Stimulated activated CD8-positive, alpha-beta memory T cell treated with anti-CD3 and anti-CD28 coated beads, Interleukin-2, amount 100 ng/mL, for 1 hour (primary cell): ENCODE measurements around the gene RPL5.

Source experiments
- DNase-seq, 2 donors: peaks; one replicate each; pipeline ENCODE4 v3.0.0-alpha.2; 2020; ENCODE audit warnings: low read depth in 2 of 2

The RPL5 gene

GRCh38 chr1:92820024-92820423 lies 11.8 kb upstream of the RPL5 start:
- DNase-seq: no peak

- DNase-seq: no peak
Observed at GRCh38 chr1:92820551-92820950, 11.3 kb upstream of the RPL5 start.

GRCh38 chr1:92822879-92823278 lies 9.0 kb upstream of the RPL5 start:
- no peak for DNase-seq

- no peak for DNase-seq
Observed at GRCh38 chr1:92826792-92827191, 5.0 kb upstream of the RPL5 start.

DNA sequence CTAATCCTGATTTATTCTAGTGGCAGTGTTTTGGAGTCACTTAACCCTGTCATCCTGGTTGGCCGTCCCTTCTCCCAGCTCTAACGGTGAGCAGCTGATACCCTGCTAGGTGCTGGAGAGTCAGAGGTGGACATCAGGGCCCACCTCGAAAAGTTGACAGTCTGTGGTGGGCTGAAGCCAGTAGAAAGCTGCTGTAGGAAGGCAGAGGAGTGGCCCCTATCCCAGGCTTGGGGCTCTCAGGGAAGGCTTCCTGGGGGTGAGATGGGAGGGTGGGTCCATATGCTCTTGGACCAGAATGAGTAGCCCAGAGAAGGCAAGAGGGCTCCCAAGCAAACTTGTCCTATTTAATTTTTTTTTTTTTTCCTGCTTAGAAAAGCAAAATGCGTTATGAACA lies 475 bp upstream of the RPL5 start:
- no peak for DNase-seq

DNA sequence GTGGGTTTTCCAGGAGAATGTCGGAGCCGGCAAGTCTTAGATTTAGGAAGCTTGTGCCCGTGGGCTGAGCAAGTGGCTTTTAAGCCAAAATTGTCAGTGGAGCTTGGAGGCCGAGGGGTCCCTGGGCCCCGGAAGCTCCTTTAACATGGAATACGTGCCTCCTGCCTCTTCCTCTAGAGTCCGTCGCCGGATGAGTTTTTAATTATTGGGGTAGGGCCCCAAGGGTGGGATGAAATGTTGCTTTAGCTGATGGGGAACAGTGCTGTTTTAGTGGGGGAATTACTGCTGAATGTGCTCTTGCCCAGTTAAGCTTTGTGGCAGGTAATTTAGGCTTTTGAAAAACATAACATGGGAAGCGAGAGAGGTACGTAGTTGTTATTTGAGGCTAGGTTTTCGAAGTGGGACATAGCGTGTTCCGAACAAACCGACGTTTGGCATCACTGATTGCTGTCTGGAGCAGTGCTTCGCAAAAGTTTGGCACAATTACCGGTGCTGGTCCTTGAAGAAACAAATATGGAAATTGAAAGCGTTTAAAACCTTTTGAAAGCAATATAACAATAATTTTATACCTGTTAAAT lies 786 bp downstream of the RPL5 start:
- no peak for DNase-seq

GRCh38 chr1:92833840-92834239 lies 2.0 kb downstream of the RPL5 start:
- no peak for DNase-seq

DNA sequence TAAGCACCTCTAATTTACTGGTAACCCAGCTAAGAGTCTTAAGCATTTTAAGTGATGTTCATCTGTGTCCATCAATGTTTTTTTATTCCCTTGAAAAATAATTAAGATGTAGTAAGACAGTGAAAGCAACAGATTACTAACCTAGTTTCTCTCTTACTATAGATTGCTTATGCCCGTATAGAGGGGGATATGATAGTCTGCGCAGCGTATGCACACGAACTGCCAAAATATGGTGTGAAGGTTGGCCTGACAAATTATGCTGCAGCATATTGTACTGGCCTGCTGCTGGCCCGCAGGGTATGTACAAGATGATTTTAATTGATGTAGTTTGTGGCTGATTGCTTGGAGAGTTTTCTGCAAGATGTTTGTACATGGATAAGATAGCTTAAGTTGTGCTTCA lies 2.8 kb downstream of the RPL5 start:
- no peak for DNase-seq

GRCh38 chr1:92837062-92837461 lies 5.2 kb downstream of the RPL5 start:
- DNase-seq: no peak

- DNase-seq: no peak
Observed at GRCh38 chr1:92838519-92838918, 6.7 kb downstream of the RPL5 start.

DNA sequence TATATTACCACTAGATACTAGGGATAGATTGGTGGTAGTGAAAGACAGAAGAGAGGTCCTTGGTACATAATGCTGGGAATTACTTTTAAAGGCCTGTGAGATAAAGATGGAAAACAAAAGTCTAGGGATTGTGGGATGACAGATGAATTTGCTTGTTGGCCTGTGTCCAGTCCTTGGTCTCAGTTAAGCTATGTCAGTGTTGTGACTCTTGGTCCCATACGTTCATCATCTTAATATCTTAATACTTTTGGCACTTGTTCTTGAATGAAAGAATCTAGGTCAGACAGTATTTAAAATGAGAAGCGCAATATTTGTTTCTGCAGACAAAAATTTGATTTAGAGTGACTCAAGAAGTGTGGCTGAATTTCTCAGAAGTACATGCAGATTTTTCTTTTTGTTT lies 7.6 kb downstream of the RPL5 start:
- no peak for DNase-seq

DNA sequence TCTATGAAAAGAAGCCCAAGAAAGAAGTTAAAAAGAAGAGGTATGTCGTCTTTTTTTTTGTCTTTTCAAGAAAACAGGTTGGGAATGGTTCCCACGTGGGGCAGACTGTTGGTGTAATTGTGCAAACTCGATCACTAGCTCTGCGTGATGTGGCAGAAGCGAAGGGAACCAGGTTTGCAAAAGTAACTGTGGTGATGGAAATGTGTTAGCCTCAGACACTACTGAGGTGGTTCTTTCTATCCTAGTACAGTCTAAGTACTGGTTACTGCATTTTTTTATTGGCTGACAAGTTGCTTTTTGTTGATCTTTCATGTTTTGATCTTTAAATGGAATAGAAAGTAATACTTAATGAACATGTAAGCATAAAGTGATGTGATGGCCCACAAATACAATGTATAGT lies 8.8 kb downstream of the RPL5 start:
- DNase-seq: no peak

DNA sequence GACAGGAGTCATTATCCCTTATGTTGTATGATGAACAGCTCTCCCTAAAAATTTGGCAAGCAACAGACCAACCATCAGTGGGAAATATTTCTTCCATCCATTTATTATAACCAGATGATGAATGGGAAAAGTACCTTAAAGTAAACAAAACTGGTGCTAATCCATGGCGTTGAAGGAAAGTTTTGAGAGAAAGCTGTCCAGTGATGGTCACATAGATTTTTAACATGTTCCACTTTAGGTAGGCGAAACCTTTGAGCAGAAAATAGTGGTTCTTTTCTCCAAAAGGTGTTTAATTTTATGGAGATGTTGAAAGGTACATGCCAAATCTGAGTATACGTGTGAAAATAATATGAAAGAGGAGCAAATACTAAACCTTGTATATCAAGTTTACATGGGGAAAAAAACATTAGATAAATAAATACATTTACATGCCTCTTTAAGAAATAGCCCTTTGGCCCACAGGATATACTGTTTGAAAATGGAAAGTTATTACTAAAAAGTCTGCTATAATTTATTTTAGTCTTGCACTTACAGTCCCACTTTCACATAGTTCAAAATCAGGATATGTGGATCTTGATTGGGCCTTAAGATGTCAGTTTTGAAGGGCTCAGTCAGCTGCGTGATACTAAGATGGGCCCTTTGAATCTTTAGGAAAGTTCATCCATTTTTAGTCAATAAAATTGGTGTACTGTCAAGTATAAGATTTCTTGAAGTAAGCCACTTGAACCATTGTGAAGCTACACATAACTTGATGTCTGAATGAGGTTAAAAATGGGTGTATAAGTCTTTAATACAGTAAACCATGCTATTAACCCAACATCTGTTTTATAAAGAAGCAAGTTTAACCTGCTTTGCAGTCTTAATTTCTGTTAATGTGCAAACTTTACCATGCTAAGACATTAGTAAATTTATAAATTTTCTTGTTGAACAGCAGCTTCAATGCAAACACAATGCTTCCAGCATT lies 10.5 kb downstream of the RPL5 start:
- DNase-seq: no peak

GRCh38 chr1:92843046-92843423 lies 11.2 kb downstream of the RPL5 start:
- no peak for DNase-seq

DNA sequence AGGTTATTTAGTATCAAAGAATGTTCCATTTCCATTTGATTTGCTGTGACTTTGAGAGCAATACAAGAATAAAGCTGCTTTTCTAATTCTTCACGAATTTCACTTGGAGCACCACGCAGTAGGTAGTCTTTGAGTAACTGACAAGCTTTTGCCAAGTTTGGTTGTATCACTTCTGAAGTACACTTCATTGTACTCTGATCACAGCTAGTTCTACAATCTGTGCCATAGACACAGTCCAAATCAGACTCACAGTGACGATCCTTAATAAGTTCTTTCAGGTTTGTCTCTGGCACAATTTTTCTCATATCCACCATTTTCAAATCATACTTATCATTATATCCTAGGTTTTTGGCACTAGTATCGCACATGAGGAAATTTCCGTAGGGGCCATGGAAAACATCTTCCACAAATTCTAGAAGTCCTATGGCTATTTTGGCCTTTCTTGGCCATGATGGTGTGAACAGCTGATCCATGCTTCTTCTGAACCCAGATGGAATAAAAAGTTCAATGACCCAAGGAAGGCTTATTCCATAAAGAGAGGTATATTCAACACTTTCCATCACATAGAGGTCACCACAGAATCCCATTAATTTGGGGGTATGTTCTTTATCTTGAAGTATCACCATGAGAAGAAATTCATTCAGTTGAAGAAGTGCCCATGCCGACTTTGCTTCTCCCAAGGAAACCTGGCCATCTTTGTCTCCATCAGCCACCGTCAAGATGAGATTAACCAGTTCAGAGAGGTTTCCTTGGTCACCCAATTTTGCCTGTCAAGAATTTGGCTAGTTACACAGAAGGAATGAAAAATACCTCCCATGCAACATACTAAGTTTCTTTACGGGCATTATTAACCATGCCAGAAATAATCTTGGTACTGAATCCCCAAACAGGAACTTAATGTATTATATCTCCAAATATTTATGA lies 11.9 kb downstream of the RPL5 start:
- DNase-seq: no peak

DNA sequence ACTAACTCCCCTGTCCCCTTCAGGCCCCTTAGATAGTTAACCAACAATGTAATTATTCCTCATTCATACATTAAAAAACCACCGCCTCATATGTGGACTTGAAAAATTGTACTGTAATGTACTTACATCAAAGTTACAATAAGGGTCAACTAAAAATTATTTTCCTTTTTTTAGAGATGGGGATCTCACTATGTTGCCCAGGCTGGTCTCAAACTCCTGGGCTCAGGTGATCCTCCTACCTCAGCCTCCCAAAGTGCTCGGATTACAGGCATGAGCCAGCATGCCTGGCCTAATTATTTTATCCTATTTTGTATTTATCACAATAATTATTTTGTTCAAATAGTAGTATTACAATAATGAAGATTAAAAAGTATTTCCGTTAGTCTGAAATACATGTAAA lies 12.6 kb downstream of the RPL5 start:
- no peak for DNase-seq

GRCh38 chr1:92845908-92846307 lies 14.1 kb downstream of the RPL5 start:
- DNase-seq: no peak

DNA sequence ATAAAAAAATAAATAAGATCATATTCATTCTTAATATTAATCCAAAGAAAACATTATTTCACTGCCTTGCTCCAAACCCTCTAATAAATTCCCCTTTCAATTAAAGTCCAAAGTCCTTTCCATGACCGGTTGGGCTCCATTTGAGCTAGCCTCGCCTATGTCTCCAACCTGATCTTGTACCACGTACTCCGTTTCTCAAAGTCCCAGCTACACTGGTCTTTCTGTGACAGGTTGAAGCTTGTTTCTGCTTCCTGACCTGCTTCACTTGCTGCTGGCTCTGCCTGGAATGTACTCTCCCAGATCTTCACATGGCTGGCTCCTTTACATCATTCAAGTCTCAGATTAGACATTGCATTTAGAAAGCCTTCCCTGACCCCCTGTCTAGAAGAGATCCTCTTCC lies 16.4 kb downstream of the RPL5 start:
- DNase-seq: no peak

DNA sequence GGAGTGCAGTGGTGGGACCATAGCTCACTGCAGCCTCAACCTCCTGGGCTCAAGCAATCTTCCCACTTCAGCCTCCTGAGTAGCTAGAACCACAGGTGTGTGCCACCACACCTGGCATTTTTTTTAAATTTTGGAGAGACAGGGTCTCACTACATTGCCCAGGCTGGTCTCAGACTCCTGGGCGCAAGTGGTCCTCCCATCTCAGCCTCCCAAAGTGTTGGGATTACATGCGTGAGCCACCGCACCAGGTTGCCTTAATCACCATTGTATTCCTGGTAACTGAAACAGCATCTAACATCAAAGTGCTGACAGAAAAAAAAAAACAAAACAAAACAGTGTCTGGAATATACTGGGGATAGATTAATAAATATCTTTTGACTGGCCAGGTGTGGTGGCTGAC lies 18.2 kb downstream of the RPL5 start:
- no peak for DNase-seq

GRCh38 chr1:92851729-92852128 lies 19.9 kb downstream of the RPL5 start:
- no peak for DNase-seq

DNA sequence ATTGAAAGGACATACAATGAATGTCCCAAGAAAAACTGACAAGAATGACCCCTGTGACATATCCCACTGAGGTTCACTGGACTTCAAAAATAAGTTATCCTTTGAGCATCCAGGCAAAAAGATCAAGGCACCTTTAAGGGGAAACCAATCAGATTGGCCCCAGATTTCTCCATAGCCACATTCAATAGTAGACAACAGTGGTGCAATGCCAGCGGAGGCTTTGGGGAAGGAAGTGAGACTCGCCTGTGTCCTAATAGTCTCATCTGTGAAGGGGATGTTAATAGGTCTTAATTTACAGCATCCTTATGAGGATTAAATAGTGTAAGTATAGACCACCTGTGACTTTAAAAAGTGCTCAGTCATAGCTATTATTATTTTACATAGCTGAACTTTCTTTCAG lies 21.5 kb downstream of the RPL5 start:
- DNase-seq: no peak

- no peak for DNase-seq
Observed at GRCh38 chr1:92854101-92854785, 22.4 kb downstream of the RPL5 start.
